A673 (cell line): Measurements from ENCODE around the gene OMP. TPM values are rescaled to one million over a fixed set of nuclear protein-coding genes. Genes with fewer than 3 reads are reported as not detected.

Experiments used
- BruUV-seq: library from RNA; stranded (reverse); fragments of 400-500 nt; replicated peaks from 2 replicates; lab custom pipeline; 2021; lab: Mats Ljungman, UMichigan
- CTCF ChIA-PET: fragments of 300-600 bp; sonication (Branson Sonifier 250); formaldehyde crosslinking; loops from one replicate; lab custom pipeline; 2022; ENCODE audit warnings: antibody characterized with exemption; lab: Charles Lee
- POLR2A ChIA-PET: fragments of 300-600 bp; sonication (Branson Sonifier 250); formaldehyde crosslinking; loops from one replicate; lab custom pipeline; 2022; ENCODE audit warnings: antibody characterized with exemption; ENCODE audit not compliant: low non-redundant PET; lab: Charles Lee
- DNase-seq: peaks from one replicate; pipeline ENCODE4 v3.0.0-alpha.2; 2015; ENCODE audit warnings: low spot score
- H3K27ac ChIP-seq: fragments of 200-600 bp; sonication (generic); 2 replicates; pipeline ENCODE4 v1.5.1; 2016; ENCODE audit warnings: mixed run types, low read depth, mild to moderate bottlenecking, mixed read lengths, antibody characterized with exemption, low read length; ENCODE audit not compliant: poor library complexity, severe bottlenecking
- H3K27me3 ChIP-seq: fragments of 200-600 bp; sonication (generic); replicated peaks from 2 replicates; pipeline ENCODE4 v1.6.1; 2017; ENCODE audit warnings: mixed run types, low read depth, mild to moderate bottlenecking, mixed read lengths, antibody characterized with exemption, low read length; ENCODE audit not compliant: insufficient read depth, poor library complexity
- H3K36me3 ChIP-seq: fragments of 200-600 bp; sonication (generic); 2 replicates; pipeline ENCODE4 v1.6.1; 2016; ENCODE audit warnings: mixed run types, mild to moderate bottlenecking, mixed read lengths, antibody characterized with exemption, low read length; ENCODE audit not compliant: insufficient read depth, poor library complexity, severe bottlenecking
- H3K4me1 ChIP-seq: fragments of 200-600 bp; sonication (generic); 2 replicates; pipeline ENCODE4 v1.6.1; 2017; ENCODE audit warnings: mixed run types, mild to moderate bottlenecking, mixed read lengths, antibody characterized with exemption, low read length; ENCODE audit not compliant: insufficient read depth, poor library complexity, severe bottlenecking
- H3K4me3 ChIP-seq: fragments of 200-600 bp; sonication (generic); 2 replicates; pipeline ENCODE4 v1.5.1; 2016; ENCODE audit warnings: low read depth, mixed run types, mild to moderate bottlenecking, mixed read lengths, low read length; ENCODE audit not compliant: poor library complexity, severe bottlenecking
- H3K9me3 ChIP-seq: fragments of 200-600 bp; sonication (generic); 2 replicates; pipeline ENCODE4 v1.6.1; 2016; ENCODE audit warnings: mixed run types, low read depth, mild to moderate bottlenecking, mixed read lengths, antibody characterized with exemption, low read length; ENCODE audit not compliant: poor library complexity, severe bottlenecking
- CTCF ChIP-seq: fragments of 300-800, 200-600 bp; sonication (generic); conservative IDR thresholded peaks from 2 replicates; pipeline ENCODE4 v1.5.1; 2017; ENCODE audit warnings: low read depth, mild to moderate bottlenecking, antibody characterized with exemption, low read length, moderate library complexity, mixed read lengths
- EZH2 ChIP-seq: fragments of 200-600 bp; sonication (generic); IDR thresholded peaks from 2 replicates; pipeline ENCODE4 v1.6.1; 2017; ENCODE audit warnings: borderline replicate concordance, low read depth, mild to moderate bottlenecking, mixed read lengths, antibody characterized with exemption, low read length; ENCODE audit not compliant: poor library complexity, severe bottlenecking
- intact Hi-C: fragments of 100-400 bp; cut with micrococcal nuclease; formaldehyde crosslinking; loops from one replicate; pipeline ENCODE4 v1.10.0; 2022; ENCODE audit not compliant: unreplicated experiment
- total RNA-seq: library from RNA; stranded (reverse); gene quantifications from 2 replicates; pipeline ENCODE4 v1.2.3, GENCODE V29; 2021

Gene OMP
- total RNA-seq, 1 experiment from 2014 or later = not detected

GRCh38 chr11:77083566-77084245, 18.9 kb upstream of the OMP start:
- Histone ChIP-seq H3K9me3 (no peaks in the 10 kb centered on the region), H3K4me1 (no peaks in the 10 kb centered on the region), H3K27me3 (no peaks in the 10 kb centered on the region), H3K36me3 (no peaks in the 10 kb centered on the region), H3K4me3 (no peak overlapping the region), H3K27ac (no peak overlapping the region)
- TF ChIP-seq CTCF (no peak), EZH2 (no peak)
- POLR2A ChIA-PET = no interaction called here
- no TSS peak for BruUV-seq
- CTCF ChIA-PET = no interaction called here
- intact Hi-C loops = no loop called here
- no peak for DNase-seq

- no peaks in the 10 kb centered on the region for H3K9me3 ChIP-seq
- intact Hi-C loops = no loop called here
- no peaks in the 10 kb centered on the region for H3K27me3 ChIP-seq
- H3K27ac ChIP-seq = no peak overlapping the region
- no TSS peak for BruUV-seq
- ChIA-PET CTCF (no interaction called here), POLR2A (no interaction called here)
- H3K36me3 ChIP-seq = no peaks in the 10 kb centered on the region
- no peaks in the 10 kb centered on the region for H3K4me1 ChIP-seq
- no peak for TF ChIP-seq EZH2
- TF ChIP-seq CTCF = no peak
- H3K4me3 ChIP-seq = no peak overlapping the region
- DNase-seq = no peak
Observed at GRCh38 chr11:77084581-77085191, 18.0 kb upstream of the OMP start.

- CTCF ChIA-PET = no interaction called here
- Histone ChIP-seq H3K9me3 (no peaks in the 10 kb centered on the region), H3K36me3 (no peaks in the 10 kb centered on the region), H3K4me1 (no peaks in the 10 kb centered on the region), H3K4me3 (no peak overlapping the region), H3K27ac (no peak overlapping the region), H3K27me3 (no peaks in the 10 kb centered on the region)
- POLR2A ChIA-PET = no interaction called here
- no TSS peak for BruUV-seq
- intact Hi-C loops = no loop called here
- DNase-seq = no peak
- no peak for TF ChIP-seq EZH2
Observed at GRCh38 chr11:77085652-77086051, 17.0 kb upstream of the OMP start.
